ENCODE data around the gene MARK3.

DNA sequence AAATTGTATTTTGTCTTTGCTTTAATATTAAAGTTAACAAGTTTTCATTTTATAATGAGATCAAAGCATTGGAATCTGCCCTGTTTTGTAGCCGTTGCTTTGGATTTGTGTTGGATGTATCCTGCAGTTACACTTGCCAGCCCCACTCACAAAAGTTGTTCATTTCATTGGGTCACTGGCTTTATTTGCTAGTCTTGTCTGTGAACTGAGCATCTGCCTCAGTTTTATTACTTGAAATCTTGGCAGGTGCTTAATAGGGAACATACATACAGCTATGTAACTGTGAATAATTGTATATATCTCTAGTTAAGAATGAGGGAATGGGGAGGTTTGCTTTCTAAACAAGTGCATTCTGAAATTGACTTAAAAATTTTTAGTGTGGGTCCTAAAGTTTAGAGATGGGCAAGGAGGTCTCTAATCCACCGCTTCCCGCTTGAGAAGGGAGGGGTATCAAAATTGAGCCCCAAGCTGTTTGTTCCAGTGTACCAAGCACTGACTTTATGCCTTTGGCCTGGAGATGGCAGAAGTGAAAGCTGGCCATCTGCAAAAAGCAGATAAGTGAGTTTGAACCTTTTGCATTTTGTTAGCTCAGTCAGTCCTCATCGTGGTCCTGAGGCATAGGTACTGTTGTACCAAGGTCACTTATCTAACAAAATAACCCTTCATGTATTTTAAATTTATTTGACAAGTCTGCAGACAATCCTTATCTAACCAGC is 41.9 kb upstream of the MARK3 start:
- TF ChIP-seq, protein P1, sequence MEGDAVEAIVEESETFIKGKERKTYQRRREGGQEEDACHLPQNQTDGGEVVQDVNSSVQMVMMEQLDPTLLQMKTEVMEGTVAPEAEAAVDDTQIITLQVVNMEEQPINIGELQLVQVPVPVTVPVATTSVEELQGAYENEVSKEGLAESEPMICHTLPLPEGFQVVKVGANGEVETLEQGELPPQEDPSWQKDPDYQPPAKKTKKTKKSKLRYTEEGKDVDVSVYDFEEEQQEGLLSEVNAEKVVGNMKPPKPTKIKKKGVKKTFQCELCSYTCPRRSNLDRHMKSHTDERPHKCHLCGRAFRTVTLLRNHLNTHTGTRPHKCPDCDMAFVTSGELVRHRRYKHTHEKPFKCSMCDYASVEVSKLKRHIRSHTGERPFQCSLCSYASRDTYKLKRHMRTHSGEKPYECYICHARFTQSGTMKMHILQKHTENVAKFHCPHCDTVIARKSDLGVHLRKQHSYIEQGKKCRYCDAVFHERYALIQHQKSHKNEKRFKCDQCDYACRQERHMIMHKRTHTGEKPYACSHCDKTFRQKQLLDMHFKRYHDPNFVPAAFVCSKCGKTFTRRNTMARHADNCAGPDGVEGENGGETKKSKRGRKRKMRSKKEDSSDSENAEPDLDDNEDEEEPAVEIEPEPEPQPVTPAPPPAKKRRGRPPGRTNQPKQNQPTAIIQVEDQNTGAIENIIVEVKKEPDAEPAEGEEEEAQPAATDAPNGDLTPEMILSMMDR (IDR thresholded peaks at IDR 0.05): no peak
- TF ChIP-seq EP300 (IDR thresholded peaks at IDR 0.05; ENCODE audit: low read depth): no peak
- TF ChIP-seq POLR2AphosphoS5 (IDR thresholded peaks at IDR 0.05): no peak
